Measurements from ENCODE around the gene GTPBP8.

GTPBP8 gene

GRCh38 chr3:112990672-112991602, at the start of gene GTPBP8:
Gene GTPBP8, plus strand, starts transcription at chr3:112990984. Its CDS starts 16 bp downstream, at chr3:112991000.
- DNase-seq (ENCODE audit: low spot score): peak; percentile 89

DNA sequence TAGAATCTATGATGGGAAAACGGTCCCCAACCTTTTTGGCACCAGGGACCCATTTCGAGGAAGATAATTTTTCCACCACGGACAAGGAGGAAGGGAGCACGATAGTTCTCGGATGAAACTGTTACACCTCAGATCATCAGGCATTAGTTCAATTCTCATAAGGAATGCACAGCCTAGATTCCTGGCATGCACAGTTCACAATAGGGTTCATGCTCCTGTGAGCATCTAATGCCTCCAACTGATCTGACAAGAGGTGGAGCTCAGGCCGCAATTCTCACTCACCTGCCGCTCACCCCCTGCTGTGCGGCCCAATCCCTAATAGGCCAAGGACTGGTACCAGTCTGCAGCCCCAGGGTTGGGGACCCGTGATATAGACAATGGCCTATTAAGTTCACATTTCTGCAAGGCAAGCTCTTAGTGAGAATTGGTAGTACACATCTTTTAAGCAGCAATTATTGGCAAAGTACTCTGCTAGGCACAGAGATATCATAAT, 42.4 kb upstream of the GTPBP8 start:
- DNase-seq (ENCODE audit: low spot score): no peak

GRCh38 chr3:112956351-112956750, 34.4 kb upstream of the GTPBP8 start:
- no peak for DNase-seq (ENCODE audit: low spot score)

- DNase-seq (ENCODE audit: low spot score): no peak
Observed at GRCh38 chr3:112958811-112959560, 31.8 kb upstream of the GTPBP8 start.

GRCh38 chr3:112963683-112964082, 27.1 kb upstream of the GTPBP8 start:
- no peak for DNase-seq (ENCODE audit: low spot score)

DNA sequence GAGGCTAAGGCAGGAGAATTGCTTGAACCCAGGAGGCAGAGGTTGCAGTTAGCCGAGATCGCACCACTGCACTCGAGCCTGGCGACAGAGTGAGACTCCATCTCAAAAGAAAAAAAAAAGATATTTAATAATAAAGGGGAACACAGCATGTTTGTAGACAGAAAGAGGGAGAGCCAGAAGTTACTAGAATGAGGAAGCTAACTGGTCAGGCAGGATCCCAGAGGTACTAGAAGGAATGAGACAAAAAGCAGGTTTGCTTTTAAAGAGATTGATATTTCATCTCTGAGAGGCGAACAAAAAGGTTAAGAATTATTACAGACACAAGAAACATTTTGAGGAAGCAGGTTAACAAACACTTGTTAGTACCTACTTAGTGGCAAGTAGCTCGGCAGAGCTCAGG, 25.1 kb upstream of the GTPBP8 start:
- no peak for DNase-seq (ENCODE audit: low spot score)

DNA sequence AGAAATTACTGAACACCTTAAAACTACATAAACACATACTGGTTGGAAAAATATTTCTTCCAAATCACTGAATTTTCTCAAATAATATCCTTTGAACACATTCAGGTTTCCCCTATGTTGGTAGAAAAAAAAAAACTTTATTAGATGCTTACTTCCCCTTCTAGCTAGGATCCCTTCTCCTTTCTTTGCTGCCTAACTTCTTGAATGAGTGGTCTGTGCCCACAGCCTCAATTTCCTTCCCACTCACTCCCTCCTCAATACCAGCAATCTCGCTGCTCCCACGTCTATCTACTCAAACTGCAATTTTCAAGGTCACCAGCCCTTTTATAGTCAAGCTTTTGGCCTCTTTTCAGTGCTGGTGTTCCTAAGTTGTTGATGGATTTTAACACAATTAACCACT, 24.2 kb upstream of the GTPBP8 start:
- DNase-seq (ENCODE audit: low spot score): no peak

DNA sequence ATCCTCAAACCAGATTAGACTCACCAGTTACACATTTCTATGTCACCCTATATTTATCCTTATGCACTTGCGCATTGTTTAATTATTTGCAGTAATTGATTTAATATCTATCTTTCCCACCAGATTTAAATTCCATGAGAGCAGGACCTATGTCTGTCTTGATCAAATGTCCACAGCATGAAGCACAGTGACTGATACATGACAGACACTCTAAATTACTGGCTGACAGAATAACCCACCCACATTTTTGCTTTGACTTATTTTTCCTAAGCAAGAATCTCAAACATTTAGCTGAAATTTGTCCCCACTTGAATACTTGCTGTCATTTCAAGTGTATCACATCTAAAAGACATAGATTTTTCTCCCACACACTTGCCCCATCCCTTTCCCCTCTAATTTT, 23.4 kb upstream of the GTPBP8 start:
- no peak for DNase-seq (ENCODE audit: low spot score)

- DNase-seq (ENCODE audit: low spot score): no peak
Observed at GRCh38 chr3:112967828-112968227, 23.0 kb upstream of the GTPBP8 start.

GRCh38 chr3:112972158-112972557, 18.6 kb upstream of the GTPBP8 start:
- no peak for DNase-seq (ENCODE audit: low spot score)

DNA sequence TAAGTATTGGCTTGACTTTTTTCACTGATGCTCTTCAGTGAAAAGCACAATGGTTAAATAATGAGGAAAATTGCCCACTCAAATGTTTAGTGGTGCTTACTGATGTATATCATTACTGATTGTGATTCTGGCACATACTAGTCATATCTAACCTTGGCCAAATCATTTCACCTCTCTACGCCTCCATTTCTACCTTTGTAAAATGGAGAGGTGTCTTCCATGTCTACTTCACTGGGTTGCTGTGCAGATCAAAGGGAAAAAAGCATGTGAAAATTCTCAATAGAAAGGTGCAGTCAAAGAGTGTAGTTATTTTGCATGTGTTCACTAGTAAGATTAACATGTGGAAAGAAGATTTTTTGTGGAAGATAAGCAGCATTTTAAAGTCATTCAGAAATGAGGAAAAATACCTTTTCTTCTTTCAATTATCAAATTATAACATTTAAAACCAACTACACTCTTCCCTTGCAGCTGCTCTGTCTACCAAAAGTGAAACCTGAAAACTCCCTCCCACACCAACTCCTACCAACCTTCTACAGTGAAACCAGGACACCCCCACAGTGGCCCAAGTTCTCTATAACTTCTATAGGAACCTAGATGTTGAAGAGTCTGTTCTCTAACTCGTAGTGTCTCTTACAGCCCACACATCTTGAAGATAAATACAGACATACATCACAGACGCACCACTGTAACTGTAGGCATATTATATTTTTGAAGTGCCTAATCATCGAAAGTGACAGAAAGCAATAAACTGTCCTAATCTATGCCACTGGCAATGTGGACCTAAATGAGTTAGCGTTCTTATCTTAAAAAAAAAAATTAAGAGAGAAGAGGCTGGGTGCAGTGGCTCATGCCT, 17.2 kb upstream of the GTPBP8 start:
- DNase-seq (ENCODE audit: low spot score): peak; percentile 14

GRCh38 chr3:112974178-112974517, 16.6 kb upstream of the GTPBP8 start:
- no peak for DNase-seq (ENCODE audit: low spot score)

- no peak for DNase-seq (ENCODE audit: low spot score)
Observed at GRCh38 chr3:112974894-112975293, 15.9 kb upstream of the GTPBP8 start, which contains the start of gene CD200R1. Gene CD200R1, minus strand, starts transcription at chr3:112975103. Its CDS starts 246 bp downstream, at chr3:112974857.

DNA sequence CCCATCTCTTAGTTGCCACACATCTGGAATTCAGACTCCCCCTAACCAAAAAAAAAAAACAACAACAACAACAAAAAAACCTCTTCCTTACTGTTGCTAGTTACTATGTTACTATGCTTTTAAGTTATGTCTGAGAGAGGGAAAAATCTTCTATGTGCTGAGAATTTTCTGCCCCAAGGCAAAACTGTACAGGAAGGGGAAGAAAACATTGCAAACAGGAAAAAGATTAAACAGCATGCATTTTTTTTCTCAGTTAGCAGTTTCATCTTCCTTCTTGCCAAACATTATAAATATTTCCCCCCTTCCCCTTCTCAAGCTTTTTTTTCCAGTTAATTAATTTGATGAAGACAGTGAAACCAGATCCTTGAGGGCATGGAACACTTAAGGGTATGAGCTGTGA, 14.8 kb upstream of the GTPBP8 start:
- no peak for DNase-seq (ENCODE audit: low spot score)

GRCh38 chr3:112976953-112977352, 13.8 kb upstream of the GTPBP8 start:
- DNase-seq (ENCODE audit: low spot score): no peak

GRCh38 chr3:112979244-112979832, 11.4 kb upstream of the GTPBP8 start:
- DNase-seq (ENCODE audit: low spot score): peak; percentile 72

GRCh38 chr3:112980080-112980479, 10.7 kb upstream of the GTPBP8 start:
- DNase-seq (ENCODE audit: low spot score): no peak

DNA sequence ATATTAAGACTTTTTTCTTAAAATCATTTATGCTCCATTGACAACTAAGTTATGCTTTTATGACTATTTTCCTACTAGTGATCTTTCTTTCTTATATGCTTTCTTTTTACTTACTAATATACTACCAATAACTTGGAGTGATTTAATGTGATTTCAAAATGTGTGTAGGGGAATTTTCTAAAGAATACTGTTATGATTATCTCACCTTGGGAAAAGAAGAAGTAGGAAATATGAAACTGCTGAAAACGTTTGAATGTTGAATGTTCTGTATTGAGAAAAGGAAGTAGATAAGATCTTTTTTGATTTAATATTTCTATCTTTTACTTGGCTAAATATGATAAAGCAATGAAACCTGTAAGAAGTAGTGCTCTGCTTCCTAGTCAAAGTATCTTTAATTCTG, 8.1 kb upstream of the GTPBP8 start:
- DNase-seq (ENCODE audit: low spot score): no peak

DNA sequence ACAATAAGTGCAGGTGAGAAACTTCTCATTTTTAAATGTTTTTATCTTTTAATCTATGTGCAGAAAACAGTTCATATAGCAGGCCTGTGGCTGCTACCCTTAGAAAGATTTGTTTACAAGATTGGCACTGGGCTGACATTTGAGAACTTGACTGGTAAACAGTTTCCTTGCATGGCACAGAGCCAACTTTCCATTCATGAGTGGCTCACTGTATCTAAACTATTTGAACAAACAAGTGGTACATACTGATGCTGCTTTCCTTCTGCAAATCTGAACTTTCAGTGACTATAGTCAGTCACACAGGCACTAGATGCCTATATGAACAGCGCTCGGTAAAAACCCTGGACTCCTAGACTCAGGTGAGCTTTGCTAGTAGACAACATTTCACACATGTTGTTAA, 6.3 kb upstream of the GTPBP8 start:
- peak; percentile 43 for DNase-seq (ENCODE audit: low spot score)

DNA sequence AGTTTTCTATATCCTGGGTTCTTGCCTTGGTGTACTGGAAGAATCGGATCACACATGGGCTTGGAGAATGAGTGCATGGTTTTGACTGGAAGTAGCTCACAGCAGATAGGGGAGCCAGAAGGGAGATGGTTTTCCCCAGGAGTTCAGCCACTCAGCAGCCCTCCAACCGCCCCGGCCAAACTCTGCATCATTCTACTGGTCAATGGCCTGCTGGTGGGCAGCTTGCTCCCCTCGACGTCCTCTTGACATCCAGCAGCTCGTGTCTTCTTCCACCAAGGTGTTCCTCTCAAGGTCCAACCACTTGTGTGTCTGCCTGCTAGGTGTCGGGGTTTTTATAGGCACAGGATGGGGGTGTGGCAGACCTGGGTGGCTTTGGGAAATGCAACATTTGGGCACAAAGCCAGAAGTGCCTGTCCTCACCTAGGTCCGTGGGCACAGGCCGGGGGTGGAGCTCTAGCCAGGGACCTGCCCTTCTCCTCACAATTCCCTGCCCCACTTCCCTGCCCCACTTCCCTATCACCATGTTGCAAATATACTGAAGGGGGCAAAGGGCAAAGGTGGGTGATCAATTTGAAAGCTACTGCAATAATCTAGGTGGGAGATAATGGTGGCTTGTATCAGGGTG, 3.0 kb upstream of the GTPBP8 start:
- DNase-seq (ENCODE audit: low spot score): no peak

DNA sequence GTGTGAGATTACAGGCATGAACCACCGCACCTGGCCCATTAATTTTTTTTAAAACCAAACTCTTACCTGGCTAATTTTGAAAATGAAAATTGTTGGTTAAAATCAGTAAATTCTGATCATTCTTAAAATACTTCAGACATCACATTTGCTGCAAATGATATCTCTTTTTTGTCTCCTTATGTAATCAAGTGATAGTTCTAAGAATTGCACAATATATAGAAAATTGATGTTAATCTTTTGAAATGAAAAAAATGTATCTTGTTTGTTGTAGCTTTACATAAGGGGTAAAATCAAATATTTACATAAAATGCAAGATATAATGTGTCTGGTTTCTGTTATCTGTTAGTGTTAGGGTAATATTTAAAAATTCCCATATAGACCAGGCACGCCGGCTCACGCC, 5.0 kb downstream of the GTPBP8 start:
- DNase-seq (ENCODE audit: low spot score): no peak

Data from NAMALWA (cell line).